ENCODE results near the gene OR1J1. TPM values are rescaled to one million over a fixed set of nuclear protein-coding genes. Genes with fewer than 3 reads are reported as not detected.

The OR1J1 gene, protein sequence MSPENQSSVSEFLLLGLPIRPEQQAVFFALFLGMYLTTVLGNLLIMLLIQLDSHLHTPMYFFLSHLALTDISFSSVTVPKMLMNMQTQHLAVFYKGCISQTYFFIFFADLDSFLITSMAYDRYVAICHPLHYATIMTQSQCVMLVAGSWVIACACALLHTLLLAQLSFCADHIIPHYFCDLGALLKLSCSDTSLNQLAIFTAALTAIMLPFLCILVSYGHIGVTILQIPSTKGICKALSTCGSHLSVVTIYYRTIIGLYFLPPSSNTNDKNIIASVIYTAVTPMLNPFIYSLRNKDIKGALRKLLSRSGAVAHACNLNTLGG
- not detected in 2 replicates for total RNA-seq

DNA sequence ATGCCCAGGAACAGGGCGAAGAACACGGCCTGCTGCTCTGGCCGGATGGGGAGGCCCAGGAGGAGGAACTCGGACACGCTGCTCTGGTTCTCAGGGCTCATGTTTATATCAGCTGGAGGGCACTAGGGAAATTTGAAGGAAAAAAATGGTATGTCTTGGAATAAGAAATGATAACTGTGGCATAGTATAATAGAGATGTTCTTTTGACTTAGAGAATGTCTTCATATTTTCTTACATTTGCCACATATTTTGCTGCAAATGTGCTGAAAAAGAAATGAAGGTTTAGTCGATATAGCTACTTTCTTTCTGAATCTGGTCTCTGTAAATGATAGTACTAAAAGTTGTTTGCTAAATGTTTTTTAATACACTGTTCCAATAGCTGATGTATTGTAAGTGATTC is at the start of gene OR1J1:
Gene OR1J1 (minus strand): TSS at position 101 of the 400 bp plus-strand sequence. CDS start 0 bp downstream, at position 101.

DNA sequence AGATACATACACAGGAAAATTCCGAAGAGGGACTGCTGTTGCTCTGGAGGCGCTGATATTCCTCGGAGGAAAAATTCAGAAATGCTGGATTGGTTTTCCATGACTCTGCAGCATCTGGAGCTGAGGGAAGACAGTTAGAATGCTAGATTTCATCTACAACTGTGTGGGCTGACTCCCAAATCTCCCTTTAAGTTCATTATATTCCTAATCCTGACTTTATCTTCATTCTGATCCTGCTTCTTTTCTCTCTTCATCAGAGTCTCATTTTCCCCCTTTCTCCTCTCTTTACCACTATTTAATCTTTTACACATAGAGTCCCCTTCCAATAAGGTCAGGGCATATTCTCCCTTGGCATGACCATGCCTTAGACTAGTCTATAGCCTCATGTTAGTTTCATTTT is 49.5 kb upstream of the OR1J1 start, which contains the start of gene OR1N1:
Gene OR1N1 (minus strand): TSS at position 101 of the 400 bp plus-strand sequence. CDS start 0 bp downstream, at position 101.

DNA sequence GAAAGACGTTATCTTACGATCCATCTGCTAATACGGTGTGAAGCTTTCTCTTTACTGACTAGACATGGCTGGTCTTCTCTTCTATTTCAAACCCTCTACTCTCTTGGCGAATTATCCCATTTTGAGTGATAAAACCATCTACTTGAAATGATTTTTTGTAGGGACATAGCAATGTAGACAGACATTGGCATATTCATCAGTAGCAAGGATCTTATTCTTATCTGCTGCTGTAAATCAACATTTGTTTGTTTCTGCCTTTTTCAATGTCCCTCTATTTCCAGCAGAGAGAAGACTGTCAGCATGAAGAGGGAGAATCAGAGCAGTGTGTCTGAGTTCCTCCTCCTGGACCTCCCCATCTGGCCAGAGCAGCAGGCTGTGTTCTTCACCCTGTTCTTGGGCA is 41.1 kb upstream of the OR1J1 start, which contains the start of gene OR1J4:
Gene OR1J4 (plus strand): TSS at position 301 of the 400 bp plus-strand sequence. CDS start 0 bp downstream, at position 301.

DNA sequence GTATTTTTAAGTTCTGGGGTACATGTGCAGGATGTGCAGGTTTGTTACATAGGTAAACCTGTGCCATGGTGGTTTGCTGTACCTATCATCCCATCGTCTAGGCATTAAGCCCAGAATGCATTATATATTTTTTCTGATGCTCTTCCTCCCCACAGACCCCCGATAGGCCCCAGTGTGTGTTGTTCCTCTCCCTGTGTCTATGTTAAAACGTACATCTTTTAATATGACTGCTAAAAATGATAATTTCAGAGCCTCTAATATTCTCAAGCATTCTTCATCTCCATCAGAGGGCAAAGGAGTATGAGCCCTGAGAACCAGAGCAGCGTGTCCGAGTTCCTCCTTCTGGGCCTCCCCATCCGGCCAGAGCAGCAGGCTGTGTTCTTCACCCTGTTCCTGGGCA is 32.8 kb upstream of the OR1J1 start, which contains the start of gene OR1J2:
Gene OR1J2 (plus strand): TSS at position 301 of the 400 bp plus-strand sequence. CDS start 0 bp downstream, at position 301.

Other genes starting within 250 kb of the OR1J1 start
- not detected in 2 replicates for gene LHX6, start 249.0 kb downstream of the OR1J1 start, total RNA-seq
- 7.1 and 8.7 TPM in 2 replicates for gene RBM18, start 213.1 kb downstream of the OR1J1 start, total RNA-seq
- gene MRRF, start 213.0 kb downstream of the OR1J1 start, total RNA-seq: 29.1 and 34.5 TPM in 2 replicates
- gene PTGS1, start 106.9 kb downstream of the OR1J1 start, total RNA-seq: 38.4 and 138 TPM in 2 replicates
- 0.53 TPM in 1 of 2 replicates, not detected in the other for gene OR1J2, start 32.9 kb upstream of the OR1J1 start, total RNA-seq
- gene OR1J4, start 41.2 kb upstream of the OR1J1 start, total RNA-seq: not detected in 2 replicates
- gene OR1N1, start 49.4 kb upstream of the OR1J1 start, total RNA-seq: not detected in 2 replicates
- 0.13 TPM in 1 of 2 replicates, not detected in the other for gene OR1N2, start 75.2 kb upstream of the OR1J1 start, total RNA-seq
- 0.12 and 0.13 TPM in 2 replicates for gene OR1L8, start 105.5 kb upstream of the OR1J1 start, total RNA-seq
- 0.26 TPM in 1 of 2 replicates, not detected in the other for gene OR1Q1, start 136.8 kb upstream of the OR1J1 start, total RNA-seq
- gene OR1B1, start 179.7 kb upstream of the OR1J1 start, total RNA-seq: 0.06 and 0.26 TPM in 2 replicates
- gene OR1L1, start 183.8 kb upstream of the OR1J1 start, total RNA-seq: not detected in 2 replicates
- not detected in 2 replicates for gene OR1L3, start 197.2 kb upstream of the OR1J1 start, total RNA-seq
- gene OR1L4, start 246.1 kb upstream of the OR1J1 start, total RNA-seq: not detected in 2 replicates

Measured in aortic smooth muscle cell (primary cell).